PC-3 (cell line): ENCODE data around the gene PLCL1.

Experiments used
- EZH2phosphoT487 ChIP-seq: fragments of 300-600 bp; sonication (generic); IDR thresholded peaks from 2 replicates; pipeline ENCODE4 v1.6.1; 2018; ENCODE audit warnings: mild to moderate bottlenecking, antibody characterized with exemption, low read length, borderline replicate concordance
- TF ChIP-seq, protein P1 (sequence below): fragments of 300-600 bp; sonication (generic); conservative IDR thresholded peaks from 2 replicates; pipeline ENCODE4 v1.5.1; 2017; ENCODE audit warnings: antibody characterized with exemption, low read depth, mild to moderate bottlenecking, low read length

DNA sequence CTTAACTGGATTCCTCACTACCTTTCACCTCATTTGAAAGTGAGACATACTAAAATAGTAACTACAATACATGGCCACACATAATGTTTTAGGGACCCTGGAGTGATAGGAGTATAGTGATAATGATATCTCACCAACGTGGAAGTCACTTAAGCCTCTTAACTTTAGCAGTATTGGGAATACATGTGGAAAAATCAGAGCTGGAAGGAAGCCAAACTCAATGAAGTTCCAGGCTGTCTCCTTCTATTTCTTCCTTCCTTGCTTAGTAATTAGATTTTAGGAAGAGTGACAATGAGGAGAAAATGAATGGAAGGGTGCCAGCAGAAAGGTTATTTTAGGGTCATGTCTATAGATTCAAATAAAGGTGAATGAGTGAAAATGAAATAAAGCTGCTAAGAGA lies 387.3 kb downstream of the PLCL1 start:
- TF ChIP-seq, protein P1, sequence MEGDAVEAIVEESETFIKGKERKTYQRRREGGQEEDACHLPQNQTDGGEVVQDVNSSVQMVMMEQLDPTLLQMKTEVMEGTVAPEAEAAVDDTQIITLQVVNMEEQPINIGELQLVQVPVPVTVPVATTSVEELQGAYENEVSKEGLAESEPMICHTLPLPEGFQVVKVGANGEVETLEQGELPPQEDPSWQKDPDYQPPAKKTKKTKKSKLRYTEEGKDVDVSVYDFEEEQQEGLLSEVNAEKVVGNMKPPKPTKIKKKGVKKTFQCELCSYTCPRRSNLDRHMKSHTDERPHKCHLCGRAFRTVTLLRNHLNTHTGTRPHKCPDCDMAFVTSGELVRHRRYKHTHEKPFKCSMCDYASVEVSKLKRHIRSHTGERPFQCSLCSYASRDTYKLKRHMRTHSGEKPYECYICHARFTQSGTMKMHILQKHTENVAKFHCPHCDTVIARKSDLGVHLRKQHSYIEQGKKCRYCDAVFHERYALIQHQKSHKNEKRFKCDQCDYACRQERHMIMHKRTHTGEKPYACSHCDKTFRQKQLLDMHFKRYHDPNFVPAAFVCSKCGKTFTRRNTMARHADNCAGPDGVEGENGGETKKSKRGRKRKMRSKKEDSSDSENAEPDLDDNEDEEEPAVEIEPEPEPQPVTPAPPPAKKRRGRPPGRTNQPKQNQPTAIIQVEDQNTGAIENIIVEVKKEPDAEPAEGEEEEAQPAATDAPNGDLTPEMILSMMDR: no peak
- TF ChIP-seq EZH2phosphoT487: no peak
